Liver (tissue), 9 donors: ENCODE measurements around the gene BEST3. TPM values are rescaled to one million over a fixed set of nuclear protein-coding genes. Genes with fewer than 3 reads are reported as not detected.

Source experiments
- DNase-seq: peaks from one replicate; pipeline ENCODE4 v3.0.0-alpha.2; 2017; ENCODE audit warnings: low spot score
- H3K27ac ChIP-seq, 2 donors: one replicate each; pipeline ENCODE4 v1.7.0; 2013; ENCODE audit warnings: inconsistent platforms in 2 of 2, low read length in 2 of 2, control low read depth in 1 of 2, low read depth in 1 of 2, mild to moderate bottlenecking in 1 of 2
- H3K27me3 ChIP-seq, 4 donors: one replicate each; pipeline versions ENCODE4 v1.6.1 to v1.7.0; 2013; ENCODE audit warnings: low read length in 3 of 4, inconsistent platforms in 1 of 4, mild to moderate bottlenecking in 1 of 4, moderate library complexity in 1 of 4; ENCODE audit not compliant: control insufficient read depth in 4 of 4, insufficient read depth in 4 of 4
- H3K36me3 ChIP-seq, 4 donors: one replicate each; pipeline versions ENCODE4 v1.6.1 to v1.7.0; 2013; ENCODE audit warnings: low read length in 3 of 4, mild to moderate bottlenecking in 3 of 4, low read depth in 1 of 4, moderate library complexity in 1 of 4; ENCODE audit not compliant: control insufficient read depth in 4 of 4, insufficient read depth in 3 of 4
- H3K4me1 ChIP-seq, 4 donors: one replicate each; pipeline versions ENCODE4 v1.6.1 to v1.7.0; 2013; ENCODE audit warnings: low read length in 3 of 4, mild to moderate bottlenecking in 3 of 4, moderate library complexity in 1 of 4; ENCODE audit not compliant: control insufficient read depth in 4 of 4, insufficient read depth in 4 of 4
- H3K4me3 ChIP-seq, 3 donors: one replicate each; pipeline versions ENCODE4 v1.6.1 to v1.7.0; 2013; ENCODE audit warnings: low read length in 3 of 3, control low read depth in 1 of 3, low read depth in 1 of 3, mild to moderate bottlenecking in 1 of 3
- H3K9ac ChIP-seq, 2 donors: one replicate each; pipeline ENCODE4 v1.7.0; 2013; ENCODE audit warnings: low read length in 2 of 2, mild to moderate bottlenecking in 2 of 2, moderate library complexity in 2 of 2, control low read depth in 1 of 2, low read depth in 1 of 2
- H3K9me3 ChIP-seq, 4 donors: one replicate each; pipeline versions ENCODE4 v1.6.1 to v1.7.0; 2013; ENCODE audit warnings: low read length in 3 of 4; ENCODE audit not compliant: control insufficient read depth in 4 of 4
- ATF3 ChIP-seq: IDR thresholded peaks from 2 replicates; pipeline ENCODE4 v1.6.1; 2016; ENCODE audit warnings: antibody characterized with exemption
- EGR1 ChIP-seq, 2 donors: IDR thresholded peaks; 2 replicates each; pipeline ENCODE4 v1.6.1; 2016 to 2018; ENCODE audit warnings: antibody characterized with exemption in 2 of 2, low read depth in 2 of 2
- FOXA1 ChIP-seq: IDR thresholded peaks from 2 replicates; pipeline ENCODE4 v1.6.1; 2016; ENCODE audit warnings: antibody characterized with exemption
- GABPA ChIP-seq, 2 donors: IDR thresholded peaks in 1 of 2; conservative IDR thresholded peaks in 1 of 2; 2 replicates each; pipeline ENCODE4 v1.6.1; 2016; ENCODE audit warnings: antibody characterized with exemption in 2 of 2, mild to moderate bottlenecking in 1 of 2, moderate library complexity in 1 of 2
- HNF4A ChIP-seq, 2 donors: conservative IDR thresholded peaks; 2 replicates each; pipeline ENCODE4 v1.6.1; 2016; ENCODE audit warnings: antibody characterized with exemption in 2 of 2, mild to moderate bottlenecking in 2 of 2
- HNF4G ChIP-seq: IDR thresholded peaks from 2 replicates; pipeline ENCODE4 v1.6.1; 2016; ENCODE audit warnings: antibody characterized with exemption
- MAX ChIP-seq: IDR thresholded peaks from 2 replicates; pipeline ENCODE4 v1.6.1; 2016; ENCODE audit warnings: antibody characterized with exemption
- RAD21 ChIP-seq, 2 donors: IDR thresholded peaks; 2 replicates each; pipeline ENCODE4 v1.6.1; 2016; ENCODE audit warnings: antibody characterized with exemption in 2 of 2, mild to moderate bottlenecking in 2 of 2
- RXRA ChIP-seq, 2 donors: IDR thresholded peaks; 2 replicates each; pipeline ENCODE4 v1.6.1; 2017 to 2018; ENCODE audit warnings: antibody characterized with exemption in 2 of 2, mild to moderate bottlenecking in 1 of 2
- SP1 ChIP-seq: IDR thresholded peaks from 2 replicates; pipeline ENCODE4 v1.6.1; 2018; ENCODE audit warnings: antibody characterized with exemption, mild to moderate bottlenecking
- TAF1 ChIP-seq: conservative IDR thresholded peaks from 2 replicates; pipeline ENCODE4 v1.6.1; 2016; ENCODE audit warnings: antibody characterized with exemption, mild to moderate bottlenecking
- YY1 ChIP-seq: IDR thresholded peaks from 2 replicates; pipeline ENCODE4 v1.6.1; 2016; ENCODE audit warnings: antibody characterized with exemption, mild to moderate bottlenecking
- WGBS: extraction: QIAGEN DNeasy Blood & Tissue Kit; methylation state at CpG from one replicate; pipeline ENCODE4 v1.1.7; 2013; 5-methylcytosine and 5-hydroxymethylcytosine counted together
- polyA plus RNA-seq, 2 donors: library from polyadenylated mRNA; stranded (reverse) in 1 of 2; unstranded in 1 of 2; fragments of 200-250 nt in 1 of 2; fragments of >200 nt in 1 of 2; fragmentation: Nextera tagmentation in 1 of 2; extraction: Ambion mirVana in 1 of 2; gene quantifications; one replicate each; pipeline versions ENCODE4 v1.2.1 to v1.2.3, GENCODE V29; 2013 to 2015
- total RNA-seq, 2 donors: library from RNA; depleted of rRNA; stranded (reverse); fragments of >200 nt; gene quantifications; one replicate each; pipeline ENCODE4 v1.2.3, GENCODE V29; 2014
- TF ChIP-seq, protein P1 (sequence below): IDR thresholded peaks from 2 replicates; pipeline ENCODE4 v1.6.1; 2016; ENCODE audit warnings: antibody characterized with exemption
- TF ChIP-seq, protein P2 (sequence below): fragments of 150-350 bp; IDR thresholded peaks from 2 replicates; pipeline ENCODE4 v1.5.1; 2017; ENCODE audit warnings: improper control_type of control experiment, low read depth, low read length; ENCODE audit not compliant: missing input control
- TF ChIP-seq, protein P3 (sequence below): IDR thresholded peaks from 2 replicates; pipeline ENCODE4 v1.6.1; 2016; ENCODE audit warnings: antibody characterized with exemption, mild to moderate bottlenecking
- donor health status: healthy.
- donor health status: healthy.
- donor health status: healthy.
- donor health status: healthy.
- donor health status: healthy.

BEST3 gene
- total and polyA plus RNA-seq, 4 donors, result 0.89 TPM; not detected in 3

DNA sequence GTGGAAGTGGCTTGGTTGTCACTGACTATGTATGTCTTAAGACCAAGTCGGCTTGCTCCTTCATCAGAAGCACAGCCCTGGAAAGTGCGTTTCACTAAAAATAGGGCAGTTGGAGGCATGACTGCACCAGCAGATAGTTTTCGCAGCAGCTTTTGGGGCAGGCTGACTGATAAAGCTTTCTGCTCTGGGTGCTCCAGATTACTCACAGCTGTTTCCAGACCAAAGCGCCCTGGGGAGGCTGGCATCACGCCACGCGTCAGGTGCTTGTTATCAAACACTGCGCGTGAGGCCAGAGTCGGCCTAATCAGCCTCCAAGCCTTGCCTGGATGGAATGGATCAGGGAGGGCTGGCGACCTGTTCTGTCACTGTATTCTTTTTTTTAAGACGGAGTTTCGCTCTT lies 75.1 kb downstream of the BEST3 start (continued):
- TF ChIP-seq HNF4G, result no peak

GRCh38 chr12:69621551-69621950 lies 77.6 kb downstream of the BEST3 start:
- WGBS, result 85% methylated on average over 2 of the region's 2 CpGs
- no peak for DNase-seq
- Histone ChIP-seq H3K36me3 (no peaks in the 10 kb centered on the region), H3K9ac (no peak overlapping the region), H3K9me3 (no peaks in the 10 kb centered on the region), H3K4me1 (peaks cover 0 to 2% (median 0%) of the 10 kb centered on the region in 4 donors), H3K4me3 (no peak overlapping the region), H3K27ac (no peak overlapping the region), H3K27me3 (no peaks in the 10 kb centered on the region)
- TF ChIP-seq, protein P1, sequence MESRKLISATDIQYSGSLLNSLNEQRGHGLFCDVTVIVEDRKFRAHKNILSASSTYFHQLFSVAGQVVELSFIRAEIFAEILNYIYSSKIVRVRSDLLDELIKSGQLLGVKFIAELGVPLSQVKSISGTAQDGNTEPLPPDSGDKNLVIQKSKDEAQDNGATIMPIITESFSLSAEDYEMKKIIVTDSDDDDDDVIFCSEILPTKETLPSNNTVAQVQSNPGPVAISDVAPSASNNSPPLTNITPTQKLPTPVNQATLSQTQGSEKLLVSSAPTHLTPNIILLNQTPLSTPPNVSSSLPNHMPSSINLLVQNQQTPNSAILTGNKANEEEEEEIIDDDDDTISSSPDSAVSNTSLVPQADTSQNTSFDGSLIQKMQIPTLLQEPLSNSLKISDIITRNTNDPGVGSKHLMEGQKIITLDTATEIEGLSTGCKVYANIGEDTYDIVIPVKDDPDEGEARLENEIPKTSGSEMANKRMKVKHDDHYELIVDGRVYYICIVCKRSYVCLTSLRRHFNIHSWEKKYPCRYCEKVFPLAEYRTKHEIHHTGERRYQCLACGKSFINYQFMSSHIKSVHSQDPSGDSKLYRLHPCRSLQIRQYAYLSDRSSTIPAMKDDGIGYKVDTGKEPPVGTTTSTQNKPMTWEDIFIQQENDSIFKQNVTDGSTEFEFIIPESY, result no peak
- TF ChIP-seq FOXA1, result no peak
- TF ChIP-seq, protein P2, sequence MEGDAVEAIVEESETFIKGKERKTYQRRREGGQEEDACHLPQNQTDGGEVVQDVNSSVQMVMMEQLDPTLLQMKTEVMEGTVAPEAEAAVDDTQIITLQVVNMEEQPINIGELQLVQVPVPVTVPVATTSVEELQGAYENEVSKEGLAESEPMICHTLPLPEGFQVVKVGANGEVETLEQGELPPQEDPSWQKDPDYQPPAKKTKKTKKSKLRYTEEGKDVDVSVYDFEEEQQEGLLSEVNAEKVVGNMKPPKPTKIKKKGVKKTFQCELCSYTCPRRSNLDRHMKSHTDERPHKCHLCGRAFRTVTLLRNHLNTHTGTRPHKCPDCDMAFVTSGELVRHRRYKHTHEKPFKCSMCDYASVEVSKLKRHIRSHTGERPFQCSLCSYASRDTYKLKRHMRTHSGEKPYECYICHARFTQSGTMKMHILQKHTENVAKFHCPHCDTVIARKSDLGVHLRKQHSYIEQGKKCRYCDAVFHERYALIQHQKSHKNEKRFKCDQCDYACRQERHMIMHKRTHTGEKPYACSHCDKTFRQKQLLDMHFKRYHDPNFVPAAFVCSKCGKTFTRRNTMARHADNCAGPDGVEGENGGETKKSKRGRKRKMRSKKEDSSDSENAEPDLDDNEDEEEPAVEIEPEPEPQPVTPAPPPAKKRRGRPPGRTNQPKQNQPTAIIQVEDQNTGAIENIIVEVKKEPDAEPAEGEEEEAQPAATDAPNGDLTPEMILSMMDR, result no peak
- no peak for TF ChIP-seq HNF4G
- TF ChIP-seq EGR1 (IDR thresholded peaks at IDR 0.05; ENCODE audit: low read depth in 2 of 2), result no peak

- H3K4me3 ChIP-seq, result no peak overlapping the region
- no peak overlapping the region for H3K27ac ChIP-seq
- TF ChIP-seq SP1, result no peak
- TF ChIP-seq RXRA (IDR thresholded peaks at IDR 0.05), result no peak
- TF ChIP-seq GABPA (IDR thresholded peaks at IDR 0.05 in 1 of 2, conservative IDR thresholded peaks at IDR 0.05 in 1 of 2), result no peak
- no peak for TF ChIP-seq HNF4G
- no peak for DNase-seq
- H3K9ac ChIP-seq, result no peak overlapping the region
- H3K27me3 ChIP-seq, result no peaks in the 10 kb centered on the region
- no peaks in the 10 kb centered on the region for H3K9me3 ChIP-seq
- H3K36me3 ChIP-seq, result no peaks in the 10 kb centered on the region
- H3K4me1 ChIP-seq, result peaks cover 0 to 2% (median 0%) of the 10 kb centered on the region in 4 donors
- WGBS, result 93% methylated on average over 2 of the region's 2 CpGs
Observed at GRCh38 chr12:69620921-69621320, 78.2 kb downstream of the BEST3 start.

GRCh38 chr12:69620077-69620476 lies 79.0 kb downstream of the BEST3 start:
- no peaks in the 10 kb centered on the region for H3K27me3 ChIP-seq
- H3K27ac ChIP-seq, result no peak overlapping the region
- H3K4me3 ChIP-seq, result no peak overlapping the region
- TF ChIP-seq HNF4G (no peak), ATF3 (no peak), MAX (no peak), HNF4A (conservative IDR thresholded peaks at IDR 0.05) (no peak), YY1 (no peak), RXRA (IDR thresholded peaks at IDR 0.05) (no peak), RAD21 (IDR thresholded peaks at IDR 0.05) (no peak), TAF1 (no peak)
- TF ChIP-seq, protein P1, result no peak
- TF ChIP-seq, protein P3, sequence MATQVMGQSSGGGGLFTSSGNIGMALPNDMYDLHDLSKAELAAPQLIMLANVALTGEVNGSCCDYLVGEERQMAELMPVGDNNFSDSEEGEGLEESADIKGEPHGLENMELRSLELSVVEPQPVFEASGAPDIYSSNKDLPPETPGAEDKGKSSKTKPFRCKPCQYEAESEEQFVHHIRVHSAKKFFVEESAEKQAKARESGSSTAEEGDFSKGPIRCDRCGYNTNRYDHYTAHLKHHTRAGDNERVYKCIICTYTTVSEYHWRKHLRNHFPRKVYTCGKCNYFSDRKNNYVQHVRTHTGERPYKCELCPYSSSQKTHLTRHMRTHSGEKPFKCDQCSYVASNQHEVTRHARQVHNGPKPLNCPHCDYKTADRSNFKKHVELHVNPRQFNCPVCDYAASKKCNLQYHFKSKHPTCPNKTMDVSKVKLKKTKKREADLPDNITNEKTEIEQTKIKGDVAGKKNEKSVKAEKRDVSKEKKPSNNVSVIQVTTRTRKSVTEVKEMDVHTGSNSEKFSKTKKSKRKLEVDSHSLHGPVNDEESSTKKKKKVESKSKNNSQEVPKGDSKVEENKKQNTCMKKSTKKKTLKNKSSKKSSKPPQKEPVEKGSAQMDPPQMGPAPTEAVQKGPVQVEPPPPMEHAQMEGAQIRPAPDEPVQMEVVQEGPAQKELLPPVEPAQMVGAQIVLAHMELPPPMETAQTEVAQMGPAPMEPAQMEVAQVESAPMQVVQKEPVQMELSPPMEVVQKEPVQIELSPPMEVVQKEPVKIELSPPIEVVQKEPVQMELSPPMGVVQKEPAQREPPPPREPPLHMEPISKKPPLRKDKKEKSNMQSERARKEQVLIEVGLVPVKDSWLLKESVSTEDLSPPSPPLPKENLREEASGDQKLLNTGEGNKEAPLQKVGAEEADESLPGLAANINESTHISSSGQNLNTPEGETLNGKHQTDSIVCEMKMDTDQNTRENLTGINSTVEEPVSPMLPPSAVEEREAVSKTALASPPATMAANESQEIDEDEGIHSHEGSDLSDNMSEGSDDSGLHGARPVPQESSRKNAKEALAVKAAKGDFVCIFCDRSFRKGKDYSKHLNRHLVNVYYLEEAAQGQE, result no peak
- WGBS, result 68% methylated on average over 4 of the region's 4 CpGs
- H3K9ac ChIP-seq, result no peak overlapping the region
- H3K36me3 ChIP-seq, result no peaks in the 10 kb centered on the region
- H3K9me3 ChIP-seq, result peaks cover 0 to 2% (median 0%) of the 10 kb centered on the region in 4 donors
- no peak for DNase-seq
- peaks cover 0 to 2% (median 0%) of the 10 kb centered on the region in 4 donors for H3K4me1 ChIP-seq
